ENCODE results near the gene KCNN2.
A peak's percentile ranks its signal among the peaks of the same experiment; 100 is the strongest.

Gene KCNN2

DNA sequence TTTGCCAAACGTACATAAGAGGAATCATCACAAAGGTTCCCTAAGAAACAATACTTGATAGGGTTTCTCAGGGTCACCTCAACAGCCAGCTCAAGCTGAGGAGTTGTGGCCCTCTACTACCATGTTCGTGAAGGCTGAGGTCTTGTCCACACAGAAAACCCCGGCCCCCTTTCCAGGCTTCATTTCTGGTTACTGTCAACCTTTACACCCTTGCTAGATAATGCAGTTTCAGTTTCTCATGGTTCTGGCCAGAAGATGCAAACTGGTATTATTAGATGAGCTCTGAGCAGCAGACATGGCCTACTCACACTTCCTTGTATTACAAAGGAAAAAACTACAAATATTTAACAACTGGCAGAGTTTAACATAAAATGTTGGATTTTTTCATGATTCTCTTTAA is 22.8 kb upstream of the KCNN2 start:
- ATAC-seq (ENCODE audit: low read depth) (no peak), DNase-seq (ENCODE audit: low spot score in 2 of 2) (no peak)
- Mint-ChIP-seq H3K4me1 (no peaks in the 10 kb centered on the region), H3K36me3 (no peaks in the 10 kb centered on the region), H3K4me3 (no peak overlapping the region), H3K27ac (no peak overlapping the region), H3K9me3 (no peaks in the 10 kb centered on the region), H3K27me3 (peaks cover 2% of the 10 kb centered on the region)

GRCh38 chr5:114346181-114346580 is 15.7 kb upstream of the KCNN2 start:
- no peak for DNase-seq (ENCODE audit: low spot score in 2 of 2)
- no peak for ATAC-seq (ENCODE audit: low read depth)
- Mint-ChIP-seq H3K27me3 (peaks cover 2% of the 10 kb centered on the region), H3K27ac (no peak overlapping the region), H3K9me3 (no peaks in the 10 kb centered on the region), H3K4me1 (no peaks in the 10 kb centered on the region), H3K4me3 (no peak overlapping the region), H3K36me3 (no peaks in the 10 kb centered on the region)

- Mint-ChIP-seq H3K4me1 (no peaks in the 10 kb centered on the region), H3K4me3 (no peak overlapping the region), H3K27ac (no peak overlapping the region), H3K9me3 (peaks cover 2% of the 10 kb centered on the region), H3K27me3 (peaks cover 5% of the 10 kb centered on the region), H3K36me3 (no peaks in the 10 kb centered on the region)
- ATAC-seq (ENCODE audit: low read depth) (no peak), DNase-seq (ENCODE audit: low spot score in 2 of 2) (no peak)
Observed at GRCh38 chr5:114355086-114355830, 6.6 kb upstream of the KCNN2 start.

DNA sequence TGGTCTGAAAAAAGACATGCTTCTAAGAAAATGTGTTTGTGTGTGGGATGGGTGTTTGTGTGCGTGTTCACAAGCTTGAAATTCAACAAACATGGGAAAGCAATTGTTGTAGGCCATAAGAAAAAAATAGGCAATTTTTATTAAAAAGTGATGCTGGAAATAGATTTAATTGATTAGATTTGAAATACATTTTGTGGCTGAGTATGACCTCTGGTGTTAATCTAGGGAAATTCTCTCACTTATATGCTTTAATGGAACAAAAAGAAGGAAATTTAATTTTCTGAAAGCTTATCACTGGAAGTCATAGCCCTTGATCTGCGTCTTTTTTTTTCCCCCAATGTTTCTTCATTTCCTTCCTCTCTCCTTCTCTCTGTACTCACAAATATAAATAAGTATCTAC is 3.5 kb upstream of the KCNN2 start:
- peaks cover 17% of the 10 kb centered on the region for H3K27me3 Mint-ChIP-seq
- H3K27ac Mint-ChIP-seq, result no peak overlapping the region
- peaks cover 8% of the 10 kb centered on the region for H3K4me1 Mint-ChIP-seq
- no peaks in the 10 kb centered on the region for H3K36me3 Mint-ChIP-seq
- ATAC-seq (ENCODE audit: low read depth) (no peak), DNase-seq (ENCODE audit: low spot score in 2 of 2) (no peak)
- H3K9me3 Mint-ChIP-seq, result peaks cover 2% of the 10 kb centered on the region
- no peak overlapping the region for H3K4me3 Mint-ChIP-seq

- Mint-ChIP-seq H3K9me3 (no peaks in the 10 kb centered on the region), H3K27me3 (peaks cover 21% of the 10 kb centered on the region), H3K4me3 (no peak overlapping the region), H3K4me1 (peaks cover 12% of the 10 kb centered on the region), H3K36me3 (peaks cover 3% of the 10 kb centered on the region), H3K27ac (no peak overlapping the region)
- no peak for ATAC-seq (ENCODE audit: low read depth)
- DNase-seq (ENCODE audit: low spot score in 2 of 2), result no peak
Observed at GRCh38 chr5:114360357-114360756, 1.5 kb upstream of the KCNN2 start.

DNA sequence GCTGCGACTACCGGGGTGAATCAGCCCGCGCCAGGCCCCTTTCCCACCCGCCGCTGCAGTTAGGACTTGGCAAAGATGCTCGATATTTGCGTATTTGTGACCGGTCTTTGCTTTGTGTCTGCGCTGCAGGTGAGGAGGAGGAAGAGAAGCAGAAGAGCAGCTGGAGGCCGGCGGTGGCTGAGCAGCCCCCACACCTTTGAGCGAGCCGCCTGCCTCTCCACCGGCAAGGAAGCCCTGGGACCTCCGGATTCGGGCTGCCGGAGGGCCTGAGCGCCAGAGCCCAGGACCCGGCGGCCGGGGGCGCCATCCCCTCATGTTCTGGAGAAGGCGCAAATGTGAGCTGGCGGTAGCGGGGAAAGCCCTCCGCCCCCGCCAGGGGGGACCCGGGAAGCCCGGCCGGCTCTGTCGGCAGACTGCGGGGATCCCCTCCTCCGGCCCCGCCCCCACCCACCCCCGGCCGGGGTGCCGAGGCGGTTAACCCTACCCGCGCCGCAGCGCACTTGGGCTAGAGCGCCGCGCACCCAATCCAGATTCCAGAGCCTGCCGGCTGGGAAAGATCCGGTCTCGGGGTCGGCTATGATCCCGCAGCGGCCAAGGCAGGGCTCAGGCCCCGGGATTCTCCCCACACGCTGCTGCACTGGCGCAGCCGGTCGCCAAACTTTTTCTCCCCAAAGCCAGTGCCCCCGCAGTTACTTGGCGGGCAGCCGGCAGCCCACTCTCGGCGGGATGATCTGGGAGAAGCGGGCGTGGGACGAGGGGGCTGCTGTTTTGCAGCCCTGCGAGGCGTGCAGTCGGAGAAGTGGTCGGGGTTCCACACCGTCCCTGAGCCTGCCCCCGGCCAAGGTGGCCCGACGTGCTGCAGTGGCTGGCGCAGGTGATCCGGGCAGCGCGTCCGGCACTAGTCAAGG is 800 bp upstream of the KCNN2 start:
- Mint-ChIP-seq H3K4me3 (peak overlapping the region; percentile 78), H3K4me1 (peaks cover 12% of the 10 kb centered on the region), H3K27ac (no peak overlapping the region), H3K36me3 (peaks cover 3% of the 10 kb centered on the region), H3K27me3 (peaks cover 21% of the 10 kb centered on the region), H3K9me3 (no peaks in the 10 kb centered on the region)
- ATAC-seq (ENCODE audit: low read depth) (no peak), DNase-seq (ENCODE audit: low spot score in 2 of 2) (no peak)

DNA sequence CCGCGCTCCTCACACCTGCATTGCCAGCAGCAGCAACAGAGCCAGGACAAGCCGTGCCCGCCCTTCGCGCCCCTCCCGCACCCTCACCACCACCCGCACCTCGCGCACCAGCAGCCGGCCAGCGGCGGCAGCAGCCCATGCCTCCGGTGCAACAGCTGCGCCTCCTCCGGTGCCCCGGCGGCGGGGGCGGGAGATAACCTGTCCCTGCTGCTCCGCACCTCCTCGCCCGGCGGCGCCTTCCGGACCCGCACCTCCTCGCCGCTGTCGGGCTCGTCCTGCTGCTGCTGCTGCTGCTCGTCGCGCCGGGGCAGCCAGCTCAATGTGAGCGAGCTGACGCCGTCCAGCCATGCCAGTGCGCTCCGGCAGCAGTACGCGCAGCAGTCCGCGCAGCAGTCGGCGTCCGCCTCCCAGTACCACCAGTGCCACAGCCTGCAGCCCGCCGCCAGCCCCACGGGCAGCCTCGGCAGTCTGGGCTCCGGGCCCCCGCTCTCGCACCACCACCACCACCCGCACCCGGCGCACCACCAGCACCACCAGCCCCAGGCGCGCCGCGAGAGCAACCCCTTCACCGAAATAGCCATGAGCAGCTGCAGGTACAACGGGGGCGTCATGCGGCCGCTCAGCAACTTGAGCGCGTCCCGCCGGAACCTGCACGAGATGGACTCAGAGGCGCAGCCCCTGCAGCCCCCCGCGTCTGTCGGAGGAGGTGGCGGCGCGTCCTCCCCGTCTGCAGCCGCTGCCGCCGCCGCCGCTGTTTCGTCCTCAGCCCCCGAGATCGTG is 517 bp downstream of the KCNN2 start:
- no peaks in the 10 kb centered on the region for H3K9me3 Mint-ChIP-seq
- H3K27ac Mint-ChIP-seq, result no peak overlapping the region
- peaks cover 12% of the 10 kb centered on the region for H3K4me1 Mint-ChIP-seq
- H3K36me3 Mint-ChIP-seq, result peaks cover 3% of the 10 kb centered on the region
- H3K4me3 Mint-ChIP-seq, result peak overlapping the region; percentile 78
- peaks cover 22% of the 10 kb centered on the region for H3K27me3 Mint-ChIP-seq
- ATAC-seq (ENCODE audit: low read depth) (no peak), DNase-seq (ENCODE audit: low spot score in 2 of 2) (no peak)

DNA sequence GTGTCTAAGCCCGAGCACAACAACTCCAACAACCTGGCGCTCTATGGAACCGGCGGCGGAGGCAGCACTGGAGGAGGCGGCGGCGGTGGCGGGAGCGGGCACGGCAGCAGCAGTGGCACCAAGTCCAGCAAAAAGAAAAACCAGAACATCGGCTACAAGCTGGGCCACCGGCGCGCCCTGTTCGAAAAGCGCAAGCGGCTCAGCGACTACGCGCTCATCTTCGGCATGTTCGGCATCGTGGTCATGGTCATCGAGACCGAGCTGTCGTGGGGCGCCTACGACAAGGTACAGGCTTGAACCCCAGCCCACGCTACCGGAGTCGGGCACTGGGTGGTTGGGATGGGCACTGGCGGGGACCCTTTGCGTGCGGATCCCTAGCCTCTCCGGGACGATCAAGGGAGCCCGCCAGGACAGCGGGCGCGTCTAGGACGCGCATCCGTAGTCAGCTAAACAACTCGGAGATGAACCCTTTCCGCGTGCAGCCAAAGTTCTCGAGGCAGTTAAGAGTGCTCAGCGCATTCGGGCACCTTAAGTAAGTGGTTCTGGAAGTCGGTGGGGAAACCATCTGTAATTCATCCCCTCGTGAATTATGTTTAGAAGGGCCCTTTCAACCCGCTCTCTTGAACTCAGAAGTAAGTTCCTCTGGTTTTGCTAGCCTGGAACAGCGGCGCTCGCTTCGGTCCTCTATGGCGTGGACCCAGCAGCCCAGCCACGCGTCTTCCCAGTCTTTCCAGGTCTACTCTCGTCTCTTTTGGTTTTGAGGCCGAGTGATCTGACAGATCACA is 1.3 kb downstream of the KCNN2 start:
- Mint-ChIP-seq H3K4me3 (peak overlapping the region; percentile 44), H3K9me3 (no peaks in the 10 kb centered on the region), H3K36me3 (peaks cover 3% of the 10 kb centered on the region), H3K4me1 (peaks cover 12% of the 10 kb centered on the region), H3K27ac (no peak overlapping the region), H3K27me3 (peaks cover 23% of the 10 kb centered on the region)
- ATAC-seq (ENCODE audit: low read depth) (no peak), DNase-seq (ENCODE audit: low spot score in 2 of 2) (no peak)

DNA sequence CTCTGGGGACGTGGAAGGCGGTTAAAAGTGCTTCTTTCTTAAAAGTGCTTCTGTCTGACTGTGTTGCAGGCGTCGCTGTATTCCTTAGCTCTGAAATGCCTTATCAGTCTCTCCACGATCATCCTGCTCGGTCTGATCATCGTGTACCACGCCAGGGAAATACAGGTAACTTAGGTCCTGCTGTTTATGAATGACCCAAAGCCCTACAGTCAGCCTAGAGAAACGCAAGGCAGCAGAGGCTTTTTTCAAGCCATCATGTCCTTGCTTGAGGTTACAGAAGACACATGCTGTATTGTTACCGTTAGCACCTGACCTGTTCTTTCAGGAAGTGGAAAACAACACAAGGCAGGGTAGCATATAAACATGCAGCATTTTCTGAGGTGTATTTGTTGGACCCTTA is 2.0 kb downstream of the KCNN2 start:
- peak overlapping the region; percentile 43 for H3K4me3 Mint-ChIP-seq
- peaks cover 12% of the 10 kb centered on the region for H3K4me1 Mint-ChIP-seq
- H3K9me3 Mint-ChIP-seq, result no peaks in the 10 kb centered on the region
- H3K27ac Mint-ChIP-seq, result no peak overlapping the region
- ATAC-seq (ENCODE audit: low read depth) (no peak), DNase-seq (ENCODE audit: low spot score in 2 of 2) (no peak)
- H3K27me3 Mint-ChIP-seq, result peaks cover 24% of the 10 kb centered on the region
- H3K36me3 Mint-ChIP-seq, result peaks cover 3% of the 10 kb centered on the region

- no peaks in the 10 kb centered on the region for H3K9me3 Mint-ChIP-seq
- no peak overlapping the region for H3K27ac Mint-ChIP-seq
- H3K27me3 Mint-ChIP-seq, result peaks cover 12% of the 10 kb centered on the region
- DNase-seq (ENCODE audit: low spot score in 2 of 2) (no peak), ATAC-seq (ENCODE audit: low read depth) (no peak)
- peaks cover 3% of the 10 kb centered on the region for H3K36me3 Mint-ChIP-seq
- no peak overlapping the region for H3K4me3 Mint-ChIP-seq
- peaks cover 7% of the 10 kb centered on the region for H3K4me1 Mint-ChIP-seq
Observed at GRCh38 chr5:114367029-114367428, 5.2 kb downstream of the KCNN2 start.

DNA sequence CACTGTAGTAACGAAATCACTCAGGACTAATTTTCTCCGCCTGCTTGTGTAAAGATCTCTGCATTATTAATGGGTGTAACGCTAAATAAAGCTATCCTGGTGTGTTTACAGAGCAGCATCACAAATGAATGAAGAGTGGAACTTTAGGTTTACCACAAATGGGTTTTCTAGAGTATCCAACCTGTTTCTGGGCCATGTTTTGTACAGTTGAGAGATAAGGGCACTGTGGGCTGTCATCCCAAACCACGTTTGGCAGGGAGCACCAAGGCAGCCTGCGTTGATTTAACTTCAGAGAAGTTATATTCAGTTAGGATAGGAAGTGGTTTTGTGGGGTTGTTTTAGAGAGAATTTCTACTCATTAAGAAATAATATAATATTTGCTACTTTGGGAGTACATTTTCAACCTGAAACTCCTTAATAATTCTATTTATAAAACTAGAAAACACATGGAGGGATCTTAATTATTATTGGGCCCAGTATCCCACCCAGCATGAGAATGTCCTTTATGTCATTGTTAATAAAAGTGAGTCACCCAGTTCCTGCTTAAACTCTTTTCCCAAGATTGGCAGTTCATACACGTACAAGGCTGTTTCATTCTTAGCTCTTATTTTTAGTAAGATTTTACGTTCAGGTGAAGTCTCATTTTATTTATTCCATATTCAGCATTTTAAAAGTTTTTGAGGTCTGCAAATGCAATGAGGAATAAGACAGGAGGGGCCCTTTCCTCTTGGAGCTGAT is 8.0 kb downstream of the KCNN2 start:
- DNase-seq (ENCODE audit: low spot score in 2 of 2), result no peak
- no peak for ATAC-seq (ENCODE audit: low read depth)
- Mint-ChIP-seq H3K4me3 (no peak overlapping the region), H3K27ac (no peak overlapping the region), H3K4me1 (no peaks in the 10 kb centered on the region), H3K27me3 (peaks cover 4% of the 10 kb centered on the region), H3K9me3 (no peaks in the 10 kb centered on the region), H3K36me3 (no peaks in the 10 kb centered on the region)

- Mint-ChIP-seq H3K36me3 (no peaks in the 10 kb centered on the region), H3K27ac (no peak overlapping the region), H3K9me3 (no peaks in the 10 kb centered on the region), H3K4me3 (no peak overlapping the region), H3K4me1 (no peaks in the 10 kb centered on the region), H3K27me3 (peaks cover 4% of the 10 kb centered on the region)
- ATAC-seq (ENCODE audit: low read depth) (no peak), DNase-seq (ENCODE audit: low spot score in 2 of 2) (no peak)
Observed at GRCh38 chr5:114377050-114377844, 15.4 kb downstream of the KCNN2 start.
